ENCODE measurements around the gene GMPR2. TPM values are rescaled to one million over a fixed set of nuclear protein-coding genes. Genes with fewer than 3 reads are reported as not detected.
"Not testable (repeated sequence)": the region's sequence is repeated elsewhere in the genome, so short reads cannot be mapped to it uniquely, and the experiment has no call there.

Gene GMPR2
- total RNA-seq, 1 donor from 2014 or later = 40.8 TPM

DNA sequence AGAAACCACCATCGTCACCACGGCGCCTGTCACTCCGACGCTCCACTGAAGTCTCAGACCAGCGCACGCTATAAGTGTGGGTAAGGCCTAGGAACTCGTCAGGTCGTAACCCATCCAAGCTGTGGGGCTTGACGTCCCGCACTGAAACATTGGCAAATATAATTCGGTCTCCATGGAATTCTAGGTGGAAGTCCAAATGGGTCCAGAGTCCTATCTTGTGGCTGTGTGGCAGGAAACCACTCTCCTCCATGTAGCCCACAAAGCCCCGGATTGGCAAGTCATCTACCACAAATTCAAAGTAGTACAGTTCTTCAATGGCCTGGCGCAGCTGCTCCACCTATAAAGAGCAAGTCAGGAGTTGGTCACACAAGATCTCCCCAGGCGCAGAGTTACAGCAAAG lies 39.8 kb upstream of the GMPR2 start:
- peak overlapping the region; percentile 1 for H3K27ac Mint-ChIP-seq
- peaks cover 32% of the 10 kb centered on the region for H3K36me3 Mint-ChIP-seq (ENCODE audit: low read depth)

GRCh38 chr14:24194186-24194872 lies 38.4 kb upstream of the GMPR2 start:
- Mint-ChIP-seq H3K9me3 (no peaks in the 10 kb centered on the region), H3K27me3 (ENCODE audit: insufficient read depth) (no peaks in the 10 kb centered on the region), H3K4me1 (ENCODE audit: low read depth) (peaks cover 67% of the 10 kb centered on the region), H3K4me3 (peak overlapping the region; percentile 97), H3K36me3 (ENCODE audit: low read depth) (peaks cover 42% of the 10 kb centered on the region), H3K27ac (peak overlapping the region; percentile 96)
- DNase-seq (ENCODE audit: low spot score) = no peak
- intact Hi-C loops (cut with micrococcal nuclease) = no loop called here

More for the DNA sequence above, 39.8 kb upstream of the GMPR2 start:
- Mint-ChIP-seq H3K27me3 (ENCODE audit: insufficient read depth) (no peaks in the 10 kb centered on the region), H3K4me3 (no peak overlapping the region), H3K9me3 (no peaks in the 10 kb centered on the region), H3K4me1 (ENCODE audit: low read depth) (peaks cover 62% of the 10 kb centered on the region)
- no peak for DNase-seq (ENCODE audit: low spot score)
- intact Hi-C loops (cut with micrococcal nuclease) = no loop called here

DNA sequence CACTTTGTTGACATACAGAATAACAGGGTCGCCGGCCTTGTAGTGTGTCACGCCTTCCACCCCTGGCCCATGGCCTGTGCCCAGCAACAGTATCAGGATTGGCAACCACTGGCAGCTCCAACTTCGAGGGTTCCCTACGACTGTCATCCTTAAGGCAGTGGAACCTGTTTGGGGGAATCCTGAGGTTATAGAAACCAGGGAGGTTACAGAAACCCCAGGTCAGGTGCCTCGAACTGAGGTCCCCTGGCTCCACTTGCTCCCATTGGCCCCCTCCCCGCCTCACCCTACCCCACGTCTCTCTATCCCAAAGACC lies 37.9 kb upstream of the GMPR2 start:
- DNase-seq (ENCODE audit: low spot score) = no peak
- Mint-ChIP-seq H3K4me1 (ENCODE audit: low read depth) (peaks cover 67% of the 10 kb centered on the region), H3K9me3 (no peaks in the 10 kb centered on the region), H3K27ac (peak overlapping the region; percentile 96), H3K36me3 (ENCODE audit: low read depth) (peaks cover 43% of the 10 kb centered on the region), H3K4me3 (peak overlapping the region; percentile 97), H3K27me3 (ENCODE audit: insufficient read depth) (no peaks in the 10 kb centered on the region)
- intact Hi-C loops (cut with micrococcal nuclease) = loop anchor here (1.0 kb wide), 3 partner anchors 18 to 48 kb away; partner anchors contain the start of genes CHMP4A, GMPR2, NEDD8 and RNF31

GRCh38 chr14:24195186-24196070 lies 37.3 kb upstream of the GMPR2 start, which contains the start of gene TM9SF1:
TM9SF1 (minus strand) TSS chr14:24195441; CDS start chr14:24195019, 422 bp downstream.
- intact Hi-C loops (cut with micrococcal nuclease) = loop anchor here (1.0 kb wide), 4 partner anchors 7 to 48 kb away; partner anchors contain the start of genes CHMP4A, GMPR2, IPO4 and NEDD8
- H3K36me3 Mint-ChIP-seq (ENCODE audit: low read depth) = peaks cover 37% of the 10 kb centered on the region
- H3K4me1 Mint-ChIP-seq (ENCODE audit: low read depth) = peaks cover 61% of the 10 kb centered on the region
- H3K27me3 Mint-ChIP-seq (ENCODE audit: insufficient read depth) = no peaks in the 10 kb centered on the region
- H3K4me3 Mint-ChIP-seq = peak within 1 kb of the TSS; percentile 97
- no peaks in the 10 kb centered on the region for H3K9me3 Mint-ChIP-seq
- H3K27ac Mint-ChIP-seq = peak within 1 kb of the TSS; percentile 96
- peak; percentile 85 for DNase-seq (ENCODE audit: low spot score)

DNA sequence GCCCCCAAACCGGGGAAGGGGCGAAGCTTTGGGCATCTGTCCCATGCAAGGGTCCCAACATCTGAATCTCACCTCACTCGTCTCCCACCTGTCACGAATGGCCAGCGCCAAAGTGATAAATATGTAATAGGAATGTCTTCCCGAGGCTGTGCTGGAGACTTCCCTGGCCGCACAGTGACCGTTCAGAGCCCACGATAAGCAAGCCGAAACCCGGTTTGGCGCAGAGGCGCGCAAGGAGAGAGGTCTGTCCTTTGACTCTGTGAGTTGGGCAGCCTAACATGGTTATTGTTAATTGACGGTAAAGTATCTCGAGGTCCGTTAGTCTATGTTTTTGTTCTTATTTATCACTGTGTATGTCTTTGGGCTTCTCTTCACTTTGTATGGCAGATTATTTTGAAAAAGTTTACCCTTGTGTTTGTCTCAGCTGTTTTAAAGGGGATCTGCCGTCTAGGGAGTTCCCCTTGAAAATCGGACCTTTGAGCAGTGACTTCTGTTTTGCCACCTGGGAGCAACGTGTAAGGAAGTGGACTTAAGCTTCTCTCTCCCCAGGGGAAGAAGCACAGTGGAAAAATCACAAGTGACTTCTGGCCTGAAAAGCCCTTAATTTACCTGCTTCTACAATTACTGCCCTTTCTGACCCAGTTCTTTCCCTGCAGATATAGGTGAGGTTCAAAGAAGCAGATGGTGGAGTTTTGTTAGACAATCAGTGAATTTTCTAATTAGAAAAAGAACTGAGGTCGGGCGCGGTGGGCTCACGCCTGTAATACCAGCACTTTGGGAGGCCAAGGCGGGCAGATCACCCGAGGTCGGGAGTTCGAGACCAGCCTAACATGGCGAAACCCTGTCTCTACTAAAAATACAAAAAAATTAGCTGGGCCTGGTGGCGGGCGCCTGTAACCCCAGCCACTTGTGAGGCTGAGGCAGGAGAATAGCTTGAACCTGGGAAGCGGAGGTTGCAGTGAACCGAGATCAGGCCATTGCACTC lies 36.4 kb upstream of the GMPR2 start:
- Mint-ChIP-seq H3K9me3 (no peaks in the 10 kb centered on the region), H3K27me3 (ENCODE audit: insufficient read depth) (no peaks in the 10 kb centered on the region), H3K4me1 (ENCODE audit: low read depth) (peaks cover 61% of the 10 kb centered on the region), H3K27ac (peak overlapping the region; percentile 96), H3K36me3 (ENCODE audit: low read depth) (peaks cover 35% of the 10 kb centered on the region), H3K4me3 (peak overlapping the region; percentile 97)
- DNase-seq (ENCODE audit: low spot score) = no peak
- intact Hi-C loops (cut with micrococcal nuclease) = loop anchor here (1.0 kb wide), 1 partner anchor 8 kb away; the partner anchor contains the start of gene IPO4

DNA sequence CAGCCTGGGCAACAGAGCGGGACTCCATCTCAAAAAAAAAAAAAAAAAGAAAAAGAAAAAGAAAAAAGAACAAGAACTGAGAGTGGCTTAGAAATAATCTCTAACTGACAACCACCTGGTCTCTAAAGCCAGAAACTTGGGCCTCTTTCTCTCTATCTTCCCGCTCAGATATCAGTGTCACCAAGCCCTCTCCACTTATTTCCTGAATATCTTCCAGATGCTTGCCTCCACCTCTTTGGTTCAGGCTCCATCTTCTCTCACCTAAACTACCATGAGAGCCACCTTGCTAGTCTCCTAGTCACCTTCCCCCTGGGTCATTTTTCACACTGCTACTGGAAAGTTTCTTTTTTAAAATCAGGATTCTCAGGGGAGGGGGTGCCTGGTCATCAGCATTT lies 35.7 kb upstream of the GMPR2 start:
- intact Hi-C loops (cut with micrococcal nuclease) = no loop called here
- peak overlapping the region; percentile 53 for H3K27ac Mint-ChIP-seq
- no peaks in the 10 kb centered on the region for H3K27me3 Mint-ChIP-seq (ENCODE audit: insufficient read depth)
- H3K9me3 Mint-ChIP-seq = no peaks in the 10 kb centered on the region
- peaks cover 34% of the 10 kb centered on the region for H3K36me3 Mint-ChIP-seq (ENCODE audit: low read depth)
- peaks cover 55% of the 10 kb centered on the region for H3K4me1 Mint-ChIP-seq (ENCODE audit: low read depth)
- no peak for DNase-seq (ENCODE audit: low spot score)
- H3K4me3 Mint-ChIP-seq = peak overlapping the region; percentile 97

- H3K27ac Mint-ChIP-seq = peak overlapping the region; percentile 27
- H3K36me3 Mint-ChIP-seq (ENCODE audit: low read depth) = peaks cover 35% of the 10 kb centered on the region
- intact Hi-C loops (cut with micrococcal nuclease) = no loop called here
- no peaks in the 10 kb centered on the region for H3K27me3 Mint-ChIP-seq (ENCODE audit: insufficient read depth)
- H3K9me3 Mint-ChIP-seq = peaks cover 6% of the 10 kb centered on the region
- peak overlapping the region; percentile 51 for H3K4me3 Mint-ChIP-seq
- peaks cover 41% of the 10 kb centered on the region for H3K4me1 Mint-ChIP-seq (ENCODE audit: low read depth)
- no peak for DNase-seq (ENCODE audit: low spot score)
These were observed 33.8 kb upstream of the GMPR2 start for GRCh38 chr14:24198814-24199524.

- Mint-ChIP-seq H3K4me1 (ENCODE audit: low read depth) (peaks cover 38% of the 10 kb centered on the region), H3K36me3 (ENCODE audit: low read depth) (peaks cover 58% of the 10 kb centered on the region)
- H3K9me3 Mint-ChIP-seq; H3K27ac Mint-ChIP-seq; DNase-seq (ENCODE audit: low spot score); H3K4me3 Mint-ChIP-seq; H3K27me3 Mint-ChIP-seq (ENCODE audit: insufficient read depth); intact Hi-C loops (cut with micrococcal nuclease): not testable (repeated sequence)
These were observed 30.2 kb upstream of the GMPR2 start for GRCh38 chr14:24202538-24202937.

DNA sequence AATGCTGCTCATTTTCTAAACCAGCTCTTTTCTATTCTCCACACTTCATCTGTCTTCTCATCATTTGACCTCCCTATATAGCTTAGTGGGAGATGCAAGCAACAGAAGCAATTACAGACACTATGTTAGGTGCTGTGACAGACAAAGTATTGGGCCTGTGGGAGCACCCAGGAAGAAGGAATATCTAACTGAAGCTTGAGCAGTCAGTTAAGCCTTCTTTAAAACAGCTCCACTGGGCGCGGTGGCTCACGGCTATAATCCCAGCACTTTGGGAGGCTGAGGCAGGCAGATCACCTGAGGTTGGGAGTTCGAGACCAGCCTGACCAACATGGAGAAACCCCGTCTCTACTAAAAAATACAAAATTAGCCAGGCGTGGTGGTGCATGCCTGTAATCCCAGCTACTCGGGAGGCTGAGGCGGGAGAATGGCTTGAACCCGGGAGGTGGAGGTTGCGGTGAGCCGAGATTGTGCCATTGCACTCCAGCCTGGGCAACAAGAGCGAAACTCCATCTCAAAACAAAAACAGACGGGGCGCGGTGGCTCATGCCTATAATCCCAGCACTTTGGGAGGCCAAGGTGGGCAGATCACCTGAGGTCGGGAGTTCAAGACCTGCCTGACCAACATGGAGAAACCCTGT lies 29.4 kb upstream of the GMPR2 start:
- H3K4me3 Mint-ChIP-seq; intact Hi-C loops (cut with micrococcal nuclease); DNase-seq (ENCODE audit: low spot score); H3K9me3 Mint-ChIP-seq; H3K27me3 Mint-ChIP-seq (ENCODE audit: insufficient read depth): not testable (repeated sequence)
- Mint-ChIP-seq H3K27ac (peak overlapping the region; percentile 7), H3K4me1 (ENCODE audit: low read depth) (peaks cover 38% of the 10 kb centered on the region), H3K36me3 (ENCODE audit: low read depth) (peaks cover 63% of the 10 kb centered on the region)

DNA sequence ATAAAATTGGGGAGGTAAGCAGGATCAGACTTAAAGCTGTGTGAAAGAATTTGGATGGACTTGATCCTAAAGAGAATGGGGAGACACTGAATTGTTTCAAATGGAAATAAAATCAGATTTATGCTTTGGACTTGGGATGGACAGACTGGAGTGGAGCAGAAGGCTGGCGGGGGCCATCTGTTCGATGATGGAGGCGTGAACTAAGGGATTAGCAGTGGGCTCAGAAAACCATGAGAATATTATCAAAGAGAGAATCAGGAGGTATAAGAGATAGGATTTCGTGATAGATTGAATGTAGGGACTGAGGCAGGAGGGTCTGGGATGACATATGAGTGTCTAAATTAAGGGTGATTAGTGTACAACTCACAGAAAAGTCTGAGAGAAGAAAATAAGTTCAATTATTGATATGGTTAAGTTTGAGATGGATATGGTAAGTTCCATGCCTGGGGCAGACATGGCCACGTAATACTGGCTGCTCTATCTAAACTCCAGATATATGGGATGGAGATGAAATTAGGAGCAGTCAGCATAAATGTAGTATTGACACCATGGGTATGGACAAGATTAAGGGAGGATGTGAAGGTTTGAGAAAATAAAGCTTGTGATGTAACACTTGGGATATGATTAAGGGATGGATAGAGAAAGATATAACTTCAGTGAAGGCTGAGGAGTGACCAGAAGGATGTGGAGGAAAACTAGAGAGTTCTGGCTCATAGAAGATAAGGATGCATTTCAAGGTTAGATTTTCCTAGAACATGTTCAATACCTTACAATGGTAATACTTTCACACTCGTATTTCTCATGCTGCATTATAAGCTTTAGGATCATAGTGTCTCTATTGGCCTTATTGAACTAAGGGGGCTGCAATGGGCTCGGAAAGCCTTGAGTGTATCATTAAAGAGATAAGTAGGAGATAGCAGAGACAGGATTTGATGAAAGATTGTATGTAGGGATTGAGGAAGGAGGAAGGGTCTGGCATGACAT lies 28.3 kb upstream of the GMPR2 start:
- no peak for DNase-seq (ENCODE audit: low spot score)
- Mint-ChIP-seq H3K36me3 (ENCODE audit: low read depth) (peaks cover 57% of the 10 kb centered on the region), H3K4me3 (no peak overlapping the region), H3K27ac (no peak overlapping the region), H3K4me1 (ENCODE audit: low read depth) (peaks cover 27% of the 10 kb centered on the region), H3K27me3 (ENCODE audit: insufficient read depth) (no peaks in the 10 kb centered on the region), H3K9me3 (peaks cover 6% of the 10 kb centered on the region)
- intact Hi-C loops (cut with micrococcal nuclease) = no loop called here

All from activated T-helper 1 cell treated with anti-CD3 and anti-CD28 coated beads, Interleukin-12 subunit alpha, Interleukin-12 subunit beta, Interleukin-2, Interleukin-4 antibody, amounts not matched to agents 30 ng/mL and 10 ng/mL and 1 ng/mL, durations not matched to agents 14 hours and 24 hours and 36 hours (primary cell).